GM11168 (cell line): ENCODE results near the gene CTDP1.

Experiments used
- in situ Hi-C: fragments of 300-500 bp; cut with MboI; formaldehyde crosslinking; loops from one replicate; pipeline ENCODE4 v1.12.0; 2022; ENCODE audit warnings: low sequenced_read_pairs; ENCODE audit not compliant: unreplicated experiment

CTDP1 gene

GRCh38 chr18:79753391-79753851, 73.8 kb downstream of the CTDP1 start:
- in situ Hi-C loops, result no loop called here

GRCh38 chr18:79754022-79754761, 74.6 kb downstream of the CTDP1 start:
- in situ Hi-C loops, result no loop called here

DNA sequence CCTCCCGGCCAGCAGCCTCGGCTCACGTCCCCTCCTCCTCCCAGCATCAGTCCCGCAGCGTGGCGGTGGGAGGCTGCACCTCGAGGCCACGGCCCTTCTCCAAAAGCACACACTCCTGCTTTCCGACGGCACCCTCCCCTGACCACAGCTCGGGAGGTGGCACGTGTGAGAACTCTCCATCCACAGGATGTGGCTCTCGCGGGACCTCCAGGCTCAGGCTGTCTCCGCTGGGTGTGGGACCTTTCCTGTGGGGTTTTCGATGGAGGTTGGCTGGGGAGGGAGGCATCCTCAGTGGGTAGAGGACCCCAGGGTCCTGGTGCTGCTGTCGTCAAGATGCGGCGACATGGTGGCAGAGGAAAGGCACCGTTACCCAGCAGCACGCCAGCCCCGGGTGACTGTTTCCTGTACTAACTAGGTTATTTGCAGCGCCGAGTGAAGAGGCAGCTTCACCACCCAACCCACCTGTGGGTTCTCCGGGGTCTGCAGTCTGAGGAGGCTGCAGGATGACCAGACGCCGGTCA, 75.3 kb downstream of the CTDP1 start:
- in situ Hi-C loops, result no loop called here

GRCh38 chr18:79755496-79756142, 76.0 kb downstream of the CTDP1 start:
- in situ Hi-C loops, result no loop called here

DNA sequence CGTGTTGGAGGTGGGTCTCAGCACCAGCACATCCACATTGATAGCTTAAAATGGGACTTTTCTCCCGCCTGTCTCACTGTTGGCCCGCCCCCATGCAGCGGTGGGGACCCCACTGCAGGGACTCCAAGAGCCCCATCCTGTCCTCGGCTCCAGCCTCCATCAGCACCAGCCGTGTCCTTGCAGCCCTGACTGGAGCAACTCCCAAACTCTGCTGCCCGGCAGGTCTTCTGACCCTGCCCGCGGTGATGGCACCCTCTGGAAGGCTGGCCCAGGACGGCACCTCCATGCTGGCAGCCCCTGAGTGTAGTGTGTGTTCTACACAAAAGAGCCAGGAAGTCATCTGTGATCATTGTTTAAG, 76.5 kb downstream of the CTDP1 start:
- in situ Hi-C loops, result no loop called here

DNA sequence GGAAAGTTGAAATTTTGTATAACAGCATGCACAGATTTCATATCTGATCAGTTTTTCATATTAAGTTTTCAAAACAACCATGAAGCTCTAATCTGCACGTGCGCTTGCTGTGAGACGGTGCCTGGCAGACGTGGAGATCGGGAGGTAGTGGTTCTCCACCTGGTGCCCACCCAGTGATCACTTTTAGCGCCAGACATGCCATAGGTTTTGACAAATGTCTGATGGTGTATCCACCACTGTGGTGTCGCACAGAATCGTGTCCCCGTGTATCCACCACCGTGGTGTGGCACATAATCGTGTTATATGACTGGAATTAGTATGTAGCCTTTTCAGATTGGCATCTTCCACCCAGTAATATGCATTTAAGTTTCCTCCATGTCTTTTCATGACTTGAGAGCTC, 77.2 kb downstream of the CTDP1 start:
- in situ Hi-C loops, result no loop called here

- in situ Hi-C loops, result no loop called here
Measured at GRCh38 chr18:79760348-79760747, 80.7 kb downstream of the CTDP1 start.

- in situ Hi-C loops, result no loop called here
Measured at GRCh38 chr18:79760881-79761280, 81.3 kb downstream of the CTDP1 start.

GRCh38 chr18:79763407-79763806, 83.8 kb downstream of the CTDP1 start:
- in situ Hi-C loops, result no loop called here

DNA sequence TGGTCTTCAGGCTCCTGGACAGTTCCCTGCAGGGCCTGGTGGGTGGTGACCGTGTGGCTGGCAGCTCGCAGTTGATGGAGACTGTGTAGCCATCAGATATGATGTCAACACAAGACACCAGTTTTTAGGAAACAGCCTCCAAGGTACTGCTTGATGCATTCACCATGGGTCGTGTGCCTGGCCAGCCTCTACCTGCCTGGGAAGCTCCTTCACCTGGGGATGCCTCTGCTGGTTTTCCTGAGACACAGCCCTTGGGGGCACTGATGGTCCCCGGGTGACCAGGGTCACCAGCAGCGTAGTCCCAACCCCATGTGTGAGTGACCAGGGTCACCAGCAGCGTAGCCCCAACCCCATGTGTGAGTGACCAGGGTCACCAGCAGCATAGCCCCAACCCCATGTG, 84.5 kb downstream of the CTDP1 start:
- in situ Hi-C loops, result no loop called here

- in situ Hi-C loops, result no loop called here
Measured at GRCh38 chr18:79765491-79766245, 86.1 kb downstream of the CTDP1 start.

DNA sequence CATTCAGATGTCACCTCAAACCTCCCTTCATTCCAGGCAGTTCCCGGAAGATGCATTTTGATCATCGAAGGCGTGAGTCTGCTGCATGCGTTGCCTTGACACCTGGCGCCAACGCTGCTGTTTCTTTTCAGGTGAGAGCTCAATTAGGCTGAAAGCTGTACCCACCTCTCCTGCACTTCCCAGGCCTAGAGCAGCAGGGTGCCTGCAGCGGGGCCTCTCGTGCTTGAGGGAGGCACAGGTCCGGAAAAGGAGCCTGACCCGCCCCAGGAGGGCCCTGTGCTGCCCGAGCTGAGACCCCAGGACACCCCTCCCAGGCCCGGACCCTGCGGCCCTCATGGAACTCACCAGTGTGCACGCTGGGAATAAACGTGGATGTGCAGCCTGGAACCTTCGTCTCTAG, 86.7 kb downstream of the CTDP1 start:
- in situ Hi-C loops, result no loop called here

- in situ Hi-C loops, result no loop called here
Measured at GRCh38 chr18:79768745-79769144, 89.1 kb downstream of the CTDP1 start.

DNA sequence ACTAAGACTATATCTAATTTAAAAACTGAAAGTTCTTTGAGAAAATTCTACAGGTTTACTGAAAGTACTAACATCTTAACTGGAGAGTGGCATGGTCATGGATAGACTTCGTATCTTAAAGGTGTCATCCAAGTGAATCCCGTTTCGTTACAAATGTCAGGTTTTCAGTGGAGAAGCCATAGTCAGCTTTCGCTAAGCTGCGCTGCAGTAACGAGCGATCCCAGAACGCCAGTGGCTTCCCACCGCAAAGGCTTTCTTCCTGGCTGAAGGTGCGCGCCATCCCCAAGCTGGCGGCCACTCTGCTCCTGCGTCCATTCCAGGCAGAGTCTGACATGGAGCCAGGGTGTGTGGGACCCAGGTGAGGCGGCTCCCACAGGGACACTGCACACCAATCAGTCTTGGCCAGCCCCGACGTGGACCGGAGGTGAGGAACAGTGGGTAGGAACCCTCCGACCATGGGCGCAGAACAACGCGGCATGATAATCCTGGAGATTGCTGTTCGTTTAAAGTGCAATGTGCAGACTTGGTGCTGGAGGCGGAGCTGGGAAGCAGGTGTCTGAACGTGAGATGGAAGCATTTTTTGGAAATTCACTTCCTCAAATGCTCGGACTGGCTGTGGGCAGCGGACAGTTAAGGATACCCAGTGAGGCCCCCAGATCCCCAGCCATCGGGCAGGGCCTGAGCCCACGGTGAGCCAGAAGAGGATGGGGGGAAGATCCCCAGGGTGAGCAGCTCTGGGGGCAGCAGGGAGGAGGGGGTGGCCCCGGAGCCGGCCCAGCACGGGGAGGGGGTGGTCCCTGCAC, 90.3 kb downstream of the CTDP1 start:
- in situ Hi-C loops, result no loop called here

GRCh38 chr18:79770501-79770815, 90.9 kb downstream of the CTDP1 start:
- in situ Hi-C loops, result no loop called here

- in situ Hi-C loops, result no loop called here
Measured at GRCh38 chr18:79770826-79771225, 91.2 kb downstream of the CTDP1 start.

DNA sequence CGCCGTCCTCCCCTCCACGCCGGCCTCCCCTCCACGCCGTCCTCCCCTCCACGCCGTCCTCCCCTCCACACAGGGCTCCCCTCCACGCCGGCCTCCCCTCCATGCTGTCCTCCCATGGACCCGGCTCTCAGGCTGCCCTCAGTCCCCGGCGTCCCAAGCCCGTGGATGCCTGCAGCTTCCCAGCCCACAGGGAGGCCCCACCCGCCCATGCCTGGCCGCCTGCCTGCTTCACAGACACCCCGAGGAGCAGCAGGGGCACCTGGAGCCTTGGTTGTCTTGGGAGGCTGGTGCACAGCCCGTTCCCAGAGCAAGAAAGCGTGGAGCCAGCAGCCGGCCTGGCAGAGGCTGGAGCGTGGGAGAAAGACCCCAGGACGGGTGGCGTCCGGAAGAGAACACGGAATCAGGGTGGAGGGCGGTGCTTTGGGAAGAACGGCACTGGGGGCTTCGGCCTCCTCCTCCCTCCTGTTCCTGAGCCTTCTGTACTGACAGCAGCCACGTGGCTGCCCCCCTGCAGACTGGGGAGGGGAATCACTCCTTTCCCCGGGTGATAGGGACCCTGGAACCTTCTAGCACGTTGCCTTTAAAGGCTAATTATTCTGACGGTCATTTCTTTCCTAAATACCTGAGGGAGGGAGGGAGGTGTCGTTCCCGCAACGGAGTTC, 92.0 kb downstream of the CTDP1 start:
- in situ Hi-C loops, result no loop called here

DNA sequence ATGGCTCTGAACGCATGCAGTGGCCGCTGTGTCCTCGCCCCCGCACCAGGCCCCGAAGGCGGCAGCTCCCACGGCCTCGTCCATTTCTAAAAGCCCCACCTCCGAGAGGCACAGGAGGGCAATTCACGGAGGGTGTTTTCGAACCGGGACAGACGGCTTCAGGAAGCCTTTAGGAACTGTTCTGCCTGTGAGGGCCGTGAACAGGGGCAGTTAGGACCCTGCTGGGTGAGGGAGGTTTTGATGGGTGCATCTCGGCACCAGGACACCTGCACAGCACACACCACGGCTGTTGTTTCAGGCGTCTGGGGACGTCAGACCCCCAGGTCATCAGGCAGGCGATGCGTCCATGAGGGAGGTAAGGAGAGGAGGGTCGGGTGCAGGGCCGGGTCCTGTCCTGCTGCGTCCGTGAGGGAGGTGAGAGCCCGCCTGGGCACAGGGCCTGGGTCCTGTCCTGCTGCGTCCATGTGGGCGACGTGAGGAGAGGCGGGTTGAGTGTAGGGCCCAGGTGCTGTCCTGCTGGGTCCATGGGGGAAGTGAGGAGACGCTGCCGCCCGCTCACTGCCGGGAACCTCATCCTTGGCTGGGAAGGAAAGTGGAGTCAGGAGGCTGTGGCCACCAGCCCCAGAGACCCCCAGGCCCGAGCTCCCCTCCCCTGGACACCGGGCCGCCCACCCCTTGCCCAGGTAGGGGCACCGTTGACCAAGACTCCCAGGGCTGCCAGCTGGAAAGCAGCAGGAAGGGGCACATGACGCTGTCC, 92.7 kb downstream of the CTDP1 start:
- in situ Hi-C loops, result no loop called here
